ENCODE results near the gene MIPEP.

GRCh38 chr13:23934520-23934919 lies 45.3 kb upstream of the MIPEP start:
- no peak for TF ChIP-seq CTCF (IDR thresholded peaks at IDR 0.05; ENCODE audit: low read depth, low read length)
- TF ChIP-seq EZH2phosphoT487 (IDR thresholded peaks at IDR 0.05; ENCODE audit: low read depth), result no peak
